GM12878 (cell line): Measurements from ENCODE around the gene MDC1. TPM values are rescaled to one million over a fixed set of nuclear protein-coding genes. Genes with fewer than 3 reads are reported as not detected.

Experiments
- ATF7 ChIP-seq: fragments of 450-650 bp; IDR thresholded peaks from 2 replicates; pipeline ENCODE4 v1.6.1; 2016; ENCODE audit warnings: low read depth, mild to moderate bottlenecking
- CREM ChIP-seq: IDR thresholded peaks from 2 replicates; pipeline ENCODE4 v1.6.1; 2014; ENCODE audit warnings: antibody characterized with exemption, low read depth
- E2F8 ChIP-seq: fragments of 450-650 bp; IDR thresholded peaks from 2 replicates; pipeline ENCODE4 v1.6.1; 2018; ENCODE audit warnings: mild to moderate bottlenecking, low read depth, moderate library complexity; ENCODE audit not compliant: partially characterized antibody
- E4F1 ChIP-seq: fragments of 450-650 bp; IDR thresholded peaks from 2 replicates; pipeline ENCODE4 v1.6.1; 2018; ENCODE audit warnings: borderline replicate concordance, mild to moderate bottlenecking; ENCODE audit not compliant: partially characterized antibody
- EGR1 ChIP-seq, 2 experiments: IDR thresholded peaks; 1 replicate in 1 of 2; 2 replicates in 1 of 2; pipeline ENCODE4 v1.6.1; 2011 to 2012; ENCODE audit warnings: low read depth in 2 of 2, low read length in 2 of 2, borderline replicate concordance in 1 of 2, mild to moderate bottlenecking in 1 of 2, moderate library complexity in 1 of 2
- EP300 ChIP-seq, 2 experiments: fragments of 150-350 bp in 1 of 2; IDR thresholded peaks; 2 replicates each; pipeline ENCODE4 v1.6.1; 2011 to 2012; ENCODE audit warnings: low read depth in 2 of 2, low read length in 2 of 2, borderline replicate concordance in 1 of 2, improper control_type of control experiment in 1 of 2, inconsistent platforms in 1 of 2; ENCODE audit not compliant: control insufficient read depth in 1 of 2
- ETV6 ChIP-seq, 2 experiments: fragments of 450-650 bp in 1 of 2; IDR thresholded peaks in 1 of 2; conservative IDR thresholded peaks in 1 of 2; 2 replicates each; pipeline ENCODE4 v1.6.1; 2014; ENCODE audit warnings: antibody characterized with exemption in 1 of 2, borderline replicate concordance in 1 of 2, low read depth in 1 of 2, mild to moderate bottlenecking in 1 of 2, moderate library complexity in 1 of 2
- JUNB ChIP-seq: IDR thresholded peaks from 2 replicates; pipeline ENCODE4 v1.6.1; 2016; ENCODE audit warnings: antibody characterized with exemption, mild to moderate bottlenecking
- KDM1A ChIP-seq: fragments of 200-600 bp; sonication (generic); IDR thresholded peaks from 2 replicates; pipeline ENCODE4 v1.6.1; 2016; ENCODE audit warnings: borderline replicate concordance
- LARP7 ChIP-seq: fragments of 450-650 bp; IDR thresholded peaks from 2 replicates; pipeline ENCODE4 v1.6.1; 2017; ENCODE audit warnings: mild to moderate bottlenecking
- NFYA ChIP-seq: IDR thresholded peaks from 2 replicates; pipeline ENCODE4 v1.6.1; 2011; ENCODE audit warnings: low read depth, mild to moderate bottlenecking, low read length, improper control_type of control experiment, borderline replicate concordance
- PAX5 ChIP-seq: IDR thresholded peaks from 2 replicates; pipeline ENCODE4 v1.6.1; 2011; ENCODE audit warnings: low read depth, low read length, borderline replicate concordance
- PBX3 ChIP-seq: IDR thresholded peaks from 2 replicates; pipeline ENCODE4 v1.6.1; 2011; ENCODE audit warnings: mild to moderate bottlenecking, low read depth, low read length, moderate library complexity; ENCODE audit not compliant: insufficient replicate concordance
- RAD51 ChIP-seq: fragments of 450-650 bp; IDR thresholded peaks from 2 replicates; pipeline ENCODE4 v1.6.1; 2016; ENCODE audit warnings: moderate library complexity, mild to moderate bottlenecking, inconsistent platforms
- RUNX3 ChIP-seq: IDR thresholded peaks from 2 replicates; pipeline ENCODE4 v1.6.1; 2012; ENCODE audit warnings: low read length, inconsistent platforms
- SIX5 ChIP-seq: IDR thresholded peaks from 2 replicates; pipeline ENCODE4 v1.6.1; 2011; ENCODE audit warnings: mild to moderate bottlenecking, low read depth, low read length, moderate library complexity; ENCODE audit not compliant: severe bottlenecking
- SMAD5 ChIP-seq: IDR thresholded peaks from 2 replicates; pipeline ENCODE4 v1.6.1; 2016; ENCODE audit warnings: antibody characterized with exemption, low read depth
- SPI1 ChIP-seq: IDR thresholded peaks from 2 replicates; pipeline ENCODE4 v1.6.1; 2011; ENCODE audit warnings: low read depth, mild to moderate bottlenecking, low read length, moderate library complexity, borderline replicate concordance; ENCODE audit not compliant: insufficient read depth
- SRF ChIP-seq, 2 experiments: IDR thresholded peaks; 2 replicates each; pipeline ENCODE4 v1.6.1; 2011; ENCODE audit warnings: low read depth in 2 of 2, low read length in 2 of 2, mild to moderate bottlenecking in 1 of 2, moderate library complexity in 1 of 2
- TCF12 ChIP-seq: IDR thresholded peaks from 2 replicates; pipeline ENCODE4 v1.6.1; 2011; ENCODE audit warnings: low read depth, mild to moderate bottlenecking, low read length
- TCF7 ChIP-seq: IDR thresholded peaks from 2 replicates; pipeline ENCODE4 v1.6.1; 2014; ENCODE audit warnings: antibody characterized with exemption, borderline replicate concordance
- ZNF207 ChIP-seq: fragments of 450-650 bp; IDR thresholded peaks from 2 replicates; pipeline ENCODE4 v1.6.1; 2014; ENCODE audit warnings: antibody characterized with exemption, mild to moderate bottlenecking, borderline replicate concordance
- polyA plus RNA-seq, 11 experiments: library from polyadenylated mRNA; depleted of rRNA in 4 of 11; unstranded in 6 of 11; stranded (reverse) in 5 of 11; fragments of >200 nt; fragmentation: Nextera tagmentation in 4 of 11; fragmentation: Illumina TruSeq in 1 of 11; extraction: Ambion mirVana in 4 of 11; extraction: Trizol in 1 of 11; gene quantifications; 1 replicate in 1 of 11; 2 replicates in 10 of 11; pipeline versions ENCODE4 v1.2.1 to v1.2.3, GENCODE V29; 2011 to 2016; ENCODE audit warnings: inconsistent platforms in 2 of 11, missing spikeins in 2 of 11, low read depth in 1 of 11
- total RNA-seq, 4 experiments: library from RNA; depleted of rRNA in 3 of 4; stranded (reverse); fragments of >200 nt in 3 of 4; fragmentation: Illumina TruSeq in 1 of 4; extraction: Trizol in 1 of 4; gene quantifications; 2 replicates each; pipeline versions ENCODE4 v1.2.1 to v1.2.3, GENCODE V29; 2013 to 2021

MDC1 gene
- total and polyA plus RNA-seq, 10 of the 15 experiments (the other 5 are each of a cell fraction or from before 2014, with no cell fraction given) = 5.1 to 62.5 (median 22.4) TPM

GRCh38 chr6:30717129-30717844 is at the start of gene MDC1 (continued):
- peak; percentile 39 to 52; a peak in 1 of 4 replicates for TF ChIP-seq EP300 (IDR thresholded peaks at IDR 0.05; ENCODE audit: borderline replicate concordance in 1 of 2, control insufficient read depth in 1 of 2, low read depth in 2 of 2, low read length in 2 of 2)
- TF ChIP-seq TCF7 = no peak
- peak; percentile 37; the same call in 1 of the 2 replicates for TF ChIP-seq SPI1
- TF ChIP-seq ETV6 (conservative IDR thresholded peaks at IDR 0.05 in 1 of 2, IDR thresholded peaks at IDR 0.05 in 1 of 2; ENCODE audit: borderline replicate concordance in 1 of 2, low read depth in 1 of 2) = peak in 1 of 2 experiments; percentile 78; a peak in 2 of 4 replicates
- TF ChIP-seq EGR1 (IDR thresholded peaks at IDR 0.05; ENCODE audit: borderline replicate concordance in 1 of 2, low read depth in 2 of 2, low read length in 2 of 2) = peak; percentile 54 to 96
- peak; percentile 48 for TF ChIP-seq JUNB
- peak; percentile 10; the same call in 1 of the 2 replicates for TF ChIP-seq LARP7
- TF ChIP-seq NFYA = peak; percentile 37
- peak; percentile 36 for TF ChIP-seq SIX5
- peak; percentile 99 for TF ChIP-seq TCF12
- TF ChIP-seq RAD51 = peak; percentile 34; the same call in 1 of the 2 replicates
- peak; percentile 52 for TF ChIP-seq SMAD5
- peak; percentile 85; the same call in 1 of the 2 replicates for TF ChIP-seq PAX5
- no peak for TF ChIP-seq RUNX3
- 0 out of 4 replicates have a peak, but pooled peaks of 1 of the 2 experiments have one; percentile 27 for TF ChIP-seq SRF (IDR thresholded peaks at IDR 0.05; ENCODE audit: low read depth in 2 of 2, low read length in 2 of 2)
- TF ChIP-seq E2F8 = peak; percentile 98
- TF ChIP-seq ATF7 = peak; percentile 86
- TF ChIP-seq ZNF207 = no peak
- peak; percentile 97 for TF ChIP-seq PBX3
- TF ChIP-seq E4F1 = no peak
- peak; percentile 95 for TF ChIP-seq CREM
- TF ChIP-seq KDM1A = no peak
